ENCODE data around the gene RNF8.
A peak's percentile ranks its signal among the peaks of the same experiment; 100 is the strongest.
"Not testable (repeated sequence)": the region's sequence is repeated elsewhere in the genome, so short reads cannot be mapped to it uniquely, and the experiment has no call there.

The RNF8 gene

DNA sequence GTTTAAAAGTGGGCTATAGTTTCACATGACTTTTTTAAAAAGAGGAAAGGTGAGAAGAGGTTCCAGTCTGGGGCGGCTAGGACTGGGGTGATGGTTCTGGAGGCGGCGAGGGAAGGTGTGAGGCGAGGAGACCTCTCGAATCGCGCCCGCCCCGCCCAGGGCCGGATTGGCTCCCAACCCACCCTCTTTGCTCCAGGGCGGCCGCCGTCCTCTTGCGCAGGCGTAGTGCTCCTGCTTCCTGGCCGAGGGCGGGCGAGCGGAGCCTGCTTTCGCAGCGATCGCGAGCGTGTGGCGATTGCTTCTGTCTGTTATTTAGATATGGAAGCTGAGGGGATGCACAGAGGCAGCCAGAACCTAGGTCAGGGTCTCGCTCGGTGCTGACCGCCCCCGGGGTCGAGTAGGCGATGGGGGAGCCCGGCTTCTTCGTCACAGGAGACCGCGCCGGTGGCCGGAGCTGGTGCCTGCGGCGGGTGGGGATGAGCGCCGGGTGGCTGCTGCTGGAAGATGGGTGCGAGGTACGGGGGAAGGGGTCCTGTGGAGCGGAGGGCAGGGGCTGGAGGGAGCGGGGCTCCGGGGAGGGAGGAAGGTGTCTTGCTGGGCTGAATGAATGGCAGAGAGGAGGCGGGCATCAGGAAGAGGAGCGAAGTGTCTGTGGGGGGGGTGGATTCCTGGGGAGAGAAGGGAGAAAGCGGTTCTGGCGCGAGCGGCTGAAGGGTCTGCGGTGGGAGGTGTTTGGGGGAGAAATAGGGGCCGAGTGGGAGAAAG is at the start of gene RNF8:
Gene RNF8, plus strand, starts transcription at position 223 of the 765 bp plus-strand sequence. Its CDS starts 182 bp downstream, at position 405.
- peak; percentile 92 for DNase-seq

GRCh38 chr6:37304766-37305165 is 49.0 kb upstream of the RNF8 start:
- DNase-seq, result no peak

DNA sequence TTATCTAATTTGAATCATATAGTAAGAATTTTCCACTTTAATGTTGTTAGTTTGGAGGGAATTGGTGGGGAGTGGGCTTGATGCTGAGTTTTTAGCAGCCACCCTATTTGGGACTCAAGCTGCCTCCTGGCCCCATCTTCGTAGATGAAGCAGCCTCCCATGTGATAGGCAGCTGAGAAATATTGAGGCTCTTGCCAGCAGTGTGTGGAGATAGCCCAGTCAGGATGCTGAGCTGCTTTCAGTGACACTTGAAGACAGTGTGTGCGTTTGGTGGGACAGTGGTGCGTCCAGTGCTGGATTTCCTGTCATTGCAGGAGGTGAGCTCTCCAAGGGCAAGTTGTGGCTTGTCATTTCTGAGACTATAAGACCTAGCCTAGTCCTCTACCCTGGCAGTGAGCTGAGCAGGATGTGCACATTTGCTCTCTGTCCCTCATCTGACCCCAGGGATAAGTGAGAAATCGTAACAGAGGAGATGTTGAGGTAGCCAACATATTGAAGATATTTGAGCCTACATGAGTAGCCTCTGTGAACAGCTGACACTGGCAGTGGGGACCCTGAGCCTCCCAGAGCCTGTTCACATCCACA is 47.9 kb upstream of the RNF8 start:
- no peak for DNase-seq

GRCh38 chr6:37306624-37307222 is 47.1 kb upstream of the RNF8 start:
- DNase-seq, result no peak

DNA sequence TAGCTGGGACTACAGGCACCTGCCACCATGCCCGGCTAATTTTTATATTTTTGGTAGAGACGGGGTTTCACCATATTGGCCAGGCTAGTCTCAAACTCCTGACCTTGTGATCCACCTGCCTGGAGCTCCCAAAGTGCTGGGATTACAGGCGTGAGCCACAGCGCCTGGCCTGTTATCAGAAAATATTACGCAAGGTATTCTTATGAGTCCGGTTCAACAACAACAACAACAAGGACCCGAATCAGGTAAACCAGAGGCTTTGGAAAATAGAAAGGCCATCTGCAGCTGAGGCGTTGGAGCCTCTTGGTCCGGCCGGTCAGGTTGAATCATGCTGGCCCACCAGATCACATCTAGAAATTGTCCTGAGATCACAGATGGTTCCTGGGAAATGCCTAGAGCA is 46.3 kb upstream of the RNF8 start:
- DNase-seq, result not testable (repeated sequence)

GRCh38 chr6:37308069-37308815 is 45.5 kb upstream of the RNF8 start:
- peak; percentile 59 for DNase-seq

- DNase-seq, result no peak
These were observed 44.7 kb upstream of the RNF8 start for GRCh38 chr6:37309046-37309445.

- DNase-seq, result no peak
These were observed 44.1 kb upstream of the RNF8 start for GRCh38 chr6:37309692-37310091.

GRCh38 chr6:37310966-37311365 is 42.8 kb upstream of the RNF8 start:
- DNase-seq, result no peak

- no peak for DNase-seq
These were observed 41.9 kb upstream of the RNF8 start for GRCh38 chr6:37311741-37312473.

DNA sequence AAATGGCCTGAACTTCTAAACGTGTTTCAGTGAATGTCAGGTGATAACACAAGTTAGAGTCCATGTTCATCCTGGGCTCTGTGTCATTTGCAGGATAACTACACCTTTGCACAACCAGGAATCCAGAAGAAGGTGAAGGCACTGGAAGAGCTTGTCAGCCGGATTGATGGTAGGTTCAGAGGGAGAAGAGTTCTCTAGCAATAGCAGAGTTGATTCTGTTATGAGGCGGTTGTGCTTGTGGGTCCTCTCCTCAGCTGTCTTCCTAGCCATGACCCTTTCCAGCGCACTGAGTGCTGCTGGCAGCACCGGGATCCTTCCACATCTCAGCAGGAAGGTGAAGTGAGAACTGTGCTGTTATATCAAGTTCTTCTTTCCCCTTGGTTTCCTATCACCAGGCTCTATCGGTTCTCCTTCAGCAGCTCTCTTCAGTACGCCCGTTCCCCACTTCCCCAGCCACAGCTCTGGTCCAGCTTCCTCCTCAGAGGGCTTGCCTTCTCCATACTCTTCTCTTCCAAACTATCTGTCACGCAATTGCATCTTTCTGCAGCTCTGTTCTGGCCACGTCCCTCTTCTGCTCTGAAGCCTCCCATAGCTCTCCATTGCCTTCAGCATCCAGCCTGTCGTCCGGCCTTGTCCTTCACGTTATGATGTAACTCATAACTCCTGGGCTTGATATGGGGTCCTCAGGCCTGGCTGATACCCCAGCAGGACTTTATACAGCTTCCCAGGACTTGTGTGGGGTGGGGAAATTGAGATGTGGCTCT is 39.9 kb upstream of the RNF8 start:
- DNase-seq, result no peak

DNA sequence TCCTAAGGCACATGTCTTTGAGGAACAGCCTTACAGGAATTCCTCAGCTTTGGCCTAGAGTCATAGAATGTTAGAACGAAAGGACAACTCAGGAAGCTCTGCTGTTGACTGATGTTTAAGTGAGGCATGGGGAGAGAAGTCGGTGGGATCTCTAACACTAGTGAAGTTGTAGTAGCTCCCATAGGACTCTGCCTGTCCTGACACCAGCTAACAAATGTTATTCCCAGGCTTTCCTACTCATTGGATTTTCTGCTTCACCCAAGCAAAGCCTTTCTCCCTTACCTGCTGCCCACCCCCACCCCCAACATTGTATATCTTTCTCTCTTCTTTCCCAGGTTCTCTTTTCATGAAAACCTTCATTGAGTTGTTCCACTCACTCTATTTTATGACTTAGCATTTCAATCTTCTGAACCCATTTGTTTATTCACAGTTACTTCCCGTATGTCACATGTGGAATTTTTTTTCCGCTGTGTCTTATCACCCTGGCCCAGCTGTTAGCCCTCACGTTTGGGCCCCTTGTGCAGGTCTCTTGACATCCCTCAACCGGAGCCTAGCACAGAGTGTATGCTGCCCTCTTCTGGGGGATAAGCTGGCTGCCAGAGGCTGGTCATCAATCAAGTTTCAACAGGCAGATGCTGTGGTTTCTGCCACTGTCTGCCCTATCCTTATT is 39.2 kb upstream of the RNF8 start:
- no peak for DNase-seq

DNA sequence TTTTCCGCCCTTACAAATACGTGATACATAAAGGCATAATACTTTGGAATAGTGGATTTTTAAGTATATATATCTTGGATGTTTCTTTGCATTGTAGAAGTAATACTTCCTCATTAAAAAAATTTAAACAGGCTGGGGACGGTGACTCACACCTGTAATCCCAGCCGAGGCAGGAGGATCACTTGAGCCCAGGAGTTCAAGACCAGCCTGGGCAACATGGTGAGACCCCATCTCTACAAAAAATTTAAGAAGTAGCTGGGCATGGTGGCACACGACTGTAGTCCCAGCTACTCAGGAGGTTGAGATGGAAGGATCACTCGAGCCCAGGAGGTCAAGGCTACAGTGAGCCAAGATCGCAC is 38.6 kb upstream of the RNF8 start:
- DNase-seq, result no peak

- DNase-seq, result no peak
These were observed 37.7 kb upstream of the RNF8 start for GRCh38 chr6:37316071-37316470.

DNA sequence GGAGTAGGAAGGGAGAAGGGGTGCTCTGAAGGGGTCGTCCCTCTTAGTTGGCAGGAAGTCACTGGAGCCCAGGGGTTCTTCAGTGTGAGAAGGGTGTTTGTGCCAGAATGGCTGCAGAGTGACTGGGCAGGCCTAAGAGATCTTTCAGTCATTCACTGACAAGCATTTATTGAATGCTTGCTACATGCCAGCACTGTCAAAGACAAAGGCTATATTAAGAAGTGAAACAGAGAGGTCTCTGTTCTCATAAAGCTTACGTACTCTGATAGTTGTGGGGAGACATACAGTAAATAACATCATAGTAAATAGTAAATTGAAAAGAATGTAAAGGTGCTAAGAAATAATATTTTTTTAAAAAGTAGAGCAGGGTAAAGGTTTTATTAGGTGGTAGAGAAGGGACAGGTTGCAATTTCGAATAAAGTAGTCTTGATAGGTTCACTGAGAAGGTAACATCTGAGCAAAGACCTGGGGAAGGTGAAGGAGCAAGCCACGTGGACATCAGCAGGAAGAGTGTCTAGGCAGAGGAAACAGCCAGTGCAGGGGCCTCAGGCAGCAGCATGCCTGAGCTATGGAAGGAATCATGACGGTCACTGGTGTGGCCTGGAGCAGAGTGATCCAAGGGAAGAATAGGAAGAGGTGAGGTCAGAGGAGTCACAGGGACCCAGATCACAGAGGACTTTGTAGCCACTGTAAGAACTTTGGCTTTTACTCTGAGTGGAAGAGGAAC is 36.3 kb upstream of the RNF8 start:
- no peak for DNase-seq

- no peak for DNase-seq
These were observed 34.6 kb upstream of the RNF8 start for GRCh38 chr6:37319156-37319555.

DNA sequence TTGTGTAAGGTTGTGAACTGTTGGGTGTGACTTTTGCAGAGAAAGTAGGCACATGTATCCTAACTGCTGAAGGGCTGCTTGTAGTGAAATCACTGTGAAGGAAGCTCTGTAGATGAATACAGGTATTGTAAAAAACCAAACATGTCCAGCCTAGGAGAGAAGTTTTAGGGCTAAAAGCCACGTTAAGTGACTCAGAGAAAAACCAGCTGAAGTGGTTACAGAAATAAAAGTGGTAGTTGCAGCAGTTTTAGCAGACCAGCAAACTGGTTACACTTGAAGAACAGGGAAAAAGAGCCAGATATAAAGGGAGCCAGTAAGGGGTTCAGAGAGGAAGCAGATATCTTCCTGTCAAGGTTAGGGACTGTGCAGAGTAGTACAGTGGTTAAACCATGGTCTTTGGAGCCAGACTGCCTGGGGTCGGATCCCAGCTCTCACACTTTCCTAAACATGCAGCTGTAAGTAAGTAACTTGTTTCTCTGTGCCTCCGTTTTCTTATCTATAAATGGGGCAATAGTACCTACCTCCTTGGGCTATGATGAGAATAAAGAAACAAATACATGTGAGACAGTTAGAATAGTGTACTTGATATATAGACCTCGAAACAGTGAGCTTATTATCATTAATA is 33.8 kb upstream of the RNF8 start:
- DNase-seq, result no peak

- DNase-seq, result no peak
These were observed 33.1 kb upstream of the RNF8 start for GRCh38 chr6:37320646-37321045.

DNA sequence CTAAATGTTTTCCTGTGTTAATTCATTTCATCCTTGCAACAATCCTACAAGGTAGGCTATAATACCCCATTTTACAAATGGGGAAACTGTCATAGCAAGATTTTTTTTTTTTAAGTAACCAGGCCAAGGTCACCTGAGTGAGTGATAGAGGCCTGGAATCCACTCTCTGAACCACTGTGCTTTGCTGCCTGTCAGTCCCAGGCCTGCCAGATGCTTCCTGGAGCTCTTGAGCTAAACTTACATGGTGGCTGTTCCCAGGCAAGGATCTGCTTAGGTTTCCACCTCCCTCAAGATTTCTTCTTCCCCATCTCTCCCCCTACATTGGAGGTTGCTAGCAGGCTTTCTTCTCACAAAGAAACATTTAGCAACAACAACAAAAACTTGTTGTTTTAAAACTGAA is 32.7 kb upstream of the RNF8 start:
- no peak for DNase-seq
